ENCODE data around the gene FDX2.

Gene FDX2

GRCh38 chr19:10299545-10300458 is 16.0 kb downstream of the FDX2 start:
- no peak for DNase-seq

GRCh38 chr19:10295847-10296591 is 19.8 kb downstream of the FDX2 start:
- no peak for DNase-seq

DNA sequence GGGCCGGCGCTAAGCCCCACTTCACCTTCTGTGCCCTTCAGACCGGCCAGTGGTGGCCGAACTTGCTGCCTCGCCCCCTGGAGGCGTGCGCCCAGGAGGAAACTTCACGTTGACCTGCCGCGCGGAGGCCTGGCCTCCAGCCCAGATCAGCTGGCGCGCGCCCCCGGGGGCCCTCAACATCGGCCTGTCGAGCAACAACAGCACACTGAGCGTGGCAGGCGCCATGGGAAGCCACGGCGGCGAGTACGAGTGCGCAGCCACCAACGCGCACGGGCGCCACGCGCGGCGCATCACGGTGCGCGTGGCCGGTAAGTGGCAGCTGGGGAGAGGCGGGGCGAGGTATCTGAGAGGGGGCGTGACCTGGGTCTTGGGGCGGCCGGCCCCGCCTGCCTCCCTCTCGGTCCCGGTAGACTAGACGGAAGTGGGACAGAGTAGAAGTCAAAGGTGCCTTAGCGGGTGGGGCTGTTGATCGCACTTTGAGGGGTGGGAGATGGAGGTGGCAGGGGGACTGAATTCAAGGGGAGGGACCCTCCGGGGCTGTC is 20.4 kb downstream of the FDX2 start:
- DNase-seq, result peak; percentile 79

DNA sequence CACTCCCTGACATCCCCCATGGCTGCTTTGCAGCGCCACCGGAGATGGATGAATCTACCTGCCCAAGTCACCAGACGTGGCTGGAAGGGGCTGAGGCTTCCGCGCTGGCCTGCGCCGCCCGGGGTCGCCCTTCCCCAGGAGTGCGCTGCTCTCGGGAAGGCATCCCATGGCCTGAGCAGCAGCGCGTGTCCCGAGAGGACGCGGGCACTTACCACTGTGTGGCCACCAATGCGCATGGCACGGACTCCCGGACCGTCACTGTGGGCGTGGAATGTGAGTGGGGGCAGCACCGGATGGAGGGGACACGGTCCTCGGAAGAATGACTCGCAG is 21.5 kb downstream of the FDX2 start:
- no peak for DNase-seq

GRCh38 chr19:10293637-10294367 is 22.0 kb downstream of the FDX2 start:
- DNase-seq, result no peak

GRCh38 chr19:10292789-10293636 is 22.8 kb downstream of the FDX2 start:
- DNase-seq, result no peak

GRCh38 chr19:10292206-10292788 is 23.5 kb downstream of the FDX2 start:
- peak; percentile 74 for DNase-seq

DNA sequence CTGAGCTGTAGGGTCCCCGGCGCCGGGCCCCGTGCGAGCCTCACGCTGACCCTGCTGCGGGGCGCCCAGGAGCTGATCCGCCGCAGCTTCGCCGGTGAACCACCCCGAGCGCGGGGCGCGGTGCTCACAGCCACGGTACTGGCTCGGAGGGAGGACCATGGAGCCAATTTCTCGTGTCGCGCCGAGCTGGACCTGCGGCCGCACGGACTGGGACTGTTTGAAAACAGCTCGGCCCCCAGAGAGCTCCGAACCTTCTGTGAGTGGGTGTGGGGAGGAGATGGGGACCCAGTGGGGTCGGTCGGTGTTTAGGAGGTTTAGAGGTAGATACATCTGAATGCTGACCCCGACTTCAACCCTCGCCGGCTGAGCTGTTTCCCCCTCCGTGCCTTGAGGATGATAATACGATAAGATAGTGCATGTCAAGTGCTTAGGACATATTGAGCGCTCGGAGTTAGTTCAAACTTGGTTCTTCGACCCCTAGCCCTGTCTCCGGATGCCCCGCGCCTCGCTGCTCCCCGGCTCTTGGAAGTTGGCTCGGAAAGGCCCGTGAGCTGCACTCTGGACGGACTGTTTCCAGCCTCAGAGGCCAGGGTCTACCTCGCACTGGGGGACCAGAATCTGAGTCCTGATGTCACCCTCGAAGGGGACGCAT is 24.1 kb downstream of the FDX2 start:
- no peak for DNase-seq

DNA sequence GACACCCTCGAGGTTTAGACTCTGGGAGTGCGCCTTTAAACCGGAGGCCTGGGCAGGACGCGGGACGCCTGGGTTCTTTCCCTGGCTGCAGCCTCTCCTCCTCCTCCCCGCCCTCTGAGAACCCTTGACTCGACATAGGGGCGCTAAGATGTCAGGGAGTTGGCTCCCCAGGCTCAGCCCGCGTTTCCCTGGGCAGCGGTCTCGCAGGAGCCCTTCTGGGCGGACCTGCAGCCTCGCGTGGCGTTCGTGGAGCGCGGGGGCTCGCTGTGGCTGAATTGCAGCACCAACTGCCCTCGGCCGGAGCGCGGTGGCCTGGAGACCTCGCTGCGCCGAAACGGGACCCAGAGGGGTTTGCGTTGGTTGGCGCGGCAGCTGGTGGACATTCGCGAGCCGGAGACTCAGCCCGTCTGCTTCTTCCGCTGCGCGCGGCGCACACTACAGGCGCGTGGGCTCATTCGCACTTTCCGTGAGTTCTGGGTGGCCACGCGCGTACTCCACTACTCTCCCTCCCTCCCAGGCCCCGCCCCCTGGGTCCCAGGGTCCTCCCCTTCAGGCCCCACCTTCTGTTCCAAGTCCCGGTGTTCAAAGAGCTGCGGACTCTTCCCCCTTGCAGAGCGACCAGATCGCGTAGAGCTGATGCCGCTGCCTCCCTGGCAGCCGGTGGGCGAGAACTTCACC is 24.8 kb downstream of the FDX2 start:
- peak; percentile 59 for DNase-seq

DNA sequence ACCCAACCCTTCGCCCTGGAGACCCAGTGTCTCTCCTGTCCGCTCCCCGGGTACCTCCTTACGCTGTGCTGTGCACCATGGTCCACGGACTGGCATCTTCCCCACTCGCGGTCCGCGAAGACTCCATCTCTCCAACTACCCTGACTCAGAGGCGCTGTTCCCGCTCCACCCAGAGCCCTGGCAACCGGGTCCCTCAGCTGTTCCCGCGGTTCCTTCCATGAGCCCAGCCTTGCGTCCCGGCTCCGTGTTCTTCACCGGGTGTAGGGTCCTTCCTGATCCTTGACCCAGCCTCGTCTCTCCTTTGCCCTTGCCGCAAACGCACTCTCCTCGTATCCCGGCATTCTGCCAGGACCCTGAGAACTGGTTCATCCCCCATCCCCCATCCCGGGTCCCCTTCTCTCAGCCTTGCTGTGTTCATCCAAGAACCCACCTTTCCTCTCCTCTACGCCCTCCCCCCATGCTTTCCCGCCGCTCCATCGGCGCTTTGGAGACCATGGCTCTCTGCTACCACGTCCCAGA is 25.4 kb downstream of the FDX2 start:
- no peak for DNase-seq

GRCh38 chr19:10289836-10290356 is 25.9 kb downstream of the FDX2 start, which contains the start of gene ICAM5:
ICAM5 (plus strand) TSS chr19:10289952; CDS start chr19:10290044, 92 bp downstream.
- no peak for DNase-seq

DNA sequence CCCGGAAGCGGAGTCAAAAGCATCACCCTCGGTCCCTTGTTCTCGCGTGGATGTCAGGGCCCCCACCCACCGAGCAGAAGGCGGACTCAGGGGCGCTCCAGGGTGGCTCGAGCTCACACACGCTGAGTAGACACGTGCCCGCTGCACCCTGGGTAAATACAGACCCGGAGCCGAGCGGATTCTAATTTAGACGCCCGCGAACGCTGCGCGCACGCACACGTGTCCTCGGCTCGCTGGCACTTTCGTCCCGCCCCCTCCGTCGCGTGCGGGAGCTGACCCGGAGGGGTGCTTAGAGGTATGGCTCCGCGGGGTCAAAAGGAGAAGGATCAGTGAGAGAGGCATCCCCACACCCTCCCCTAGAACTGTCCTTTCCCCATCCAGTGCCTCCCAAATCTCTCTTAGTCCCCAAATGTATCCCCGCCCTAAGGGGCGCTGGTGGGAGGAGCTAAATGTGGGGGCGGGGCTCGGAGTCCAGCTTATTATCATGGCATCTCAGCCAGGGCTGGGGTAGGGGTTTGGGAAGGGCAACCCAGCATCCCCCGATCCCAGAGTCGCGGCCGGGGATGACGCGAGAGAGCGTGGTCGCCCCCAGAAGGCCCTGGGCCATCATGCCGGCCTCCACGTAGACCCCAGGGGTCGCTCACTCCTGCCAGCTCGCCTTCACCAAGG is 26.5 kb downstream of the FDX2 start:
- DNase-seq, result peak; percentile 64

DNA sequence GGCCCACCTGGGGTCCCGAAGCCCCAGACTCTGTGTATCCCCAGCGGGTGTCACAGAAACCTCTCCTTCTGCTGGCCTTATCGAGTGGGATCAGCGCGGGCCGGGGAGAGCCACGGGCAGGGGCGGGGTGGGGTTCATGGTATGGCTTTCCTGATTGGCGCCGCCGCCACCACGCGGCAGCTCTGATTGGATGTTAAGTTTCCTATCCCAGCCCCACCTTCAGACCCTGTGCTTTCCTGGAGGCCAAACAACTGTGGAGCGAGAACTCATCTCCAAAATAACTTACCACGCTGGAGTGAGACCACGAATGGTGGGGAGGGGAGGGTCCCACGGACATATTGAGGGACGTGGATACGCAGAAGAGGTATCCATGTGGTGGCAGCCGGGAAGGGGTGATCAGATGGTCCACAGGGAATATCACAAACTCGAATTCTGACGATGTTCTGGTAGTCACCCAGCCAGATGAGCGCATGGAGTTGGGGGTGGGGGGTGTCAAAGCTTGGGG is 27.1 kb downstream of the FDX2 start:
- no peak for DNase-seq

GRCh38 chr19:10286803-10287737 is 28.7 kb downstream of the FDX2 start, which contains the start of gene ICAM4:
ICAM4 (plus strand) TSS chr19:10286955; CDS start chr19:10287013, 58 bp downstream.
- DNase-seq, result peak; percentile 53

DNA sequence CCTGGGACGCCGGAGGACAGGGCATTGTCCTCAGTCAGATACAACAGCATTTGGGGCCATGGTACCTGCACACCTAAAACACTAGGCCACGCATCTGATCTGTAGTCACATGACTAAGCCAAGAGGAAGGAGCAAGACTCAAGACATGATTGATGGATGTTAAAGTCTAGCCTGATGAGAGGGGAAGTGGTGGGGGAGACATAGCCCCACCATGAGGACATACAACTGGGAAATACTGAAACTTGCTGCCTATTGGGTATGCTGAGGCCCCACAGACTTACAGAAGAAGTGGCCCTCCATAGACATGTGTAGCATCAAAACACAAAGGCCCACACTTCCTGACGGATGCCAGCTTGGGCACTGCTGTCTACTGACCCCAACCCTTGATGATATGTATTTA is 30.4 kb downstream of the FDX2 start:
- DNase-seq, result no peak

GRCh38 chr19:10284960-10285278 is 30.9 kb downstream of the FDX2 start:
- no peak for DNase-seq

- no peak for DNase-seq
Observed at GRCh38 chr19:10284065-10284959, 31.5 kb downstream of the FDX2 start.
